GM23338 (cell line): ENCODE results near the gene BEST4. TPM values are rescaled to one million over a fixed set of nuclear protein-coding genes. Genes with fewer than 3 reads are reported as not detected.

Source experiments
- ATAC-seq: fragments of 200-7000 bp; cut with Tn5 transposase; 3 replicates; pipeline ENCODE4 v1.9.1; 2020
- DNase-seq: peaks from one replicate; pipeline ENCODE4 v3.0.0-alpha.2; 2015; ENCODE audit warnings: low spot score
- H2AFZ ChIP-seq: fragments of 200-600 bp; sonication (generic); 2 replicates; pipeline ENCODE4 v1.8.0; 2016; ENCODE audit warnings: antibody characterized with exemption, mild to moderate bottlenecking, moderate library complexity
- H3F3A ChIP-seq: fragments of 200-600 bp; sonication (generic); replicated peaks from 2 replicates; pipeline ENCODE4 v1.8.0; 2017; ENCODE audit warnings: antibody characterized with exemption, mixed run types, low read depth
- H3K27ac ChIP-seq: fragments of 200-600 bp; sonication (generic); 2 replicates; pipeline ENCODE4 v1.6.1; 2016; ENCODE audit warnings: low read depth
- H3K27me3 ChIP-seq: fragments of 200-600 bp; sonication (generic); 2 replicates; pipeline ENCODE4 v1.8.0; 2016; ENCODE audit warnings: mild to moderate bottlenecking, mixed run types, moderate library complexity; ENCODE audit not compliant: insufficient read depth
- H3K36me3 ChIP-seq: fragments of 200-600 bp; sonication (generic); 2 replicates; pipeline ENCODE4 v1.8.0; 2016; ENCODE audit warnings: mild to moderate bottlenecking; ENCODE audit not compliant: insufficient read depth
- H3K4me1 ChIP-seq: fragments of 200-600 bp; sonication (generic); 2 replicates; pipeline ENCODE4 v1.8.0; 2016; ENCODE audit warnings: mild to moderate bottlenecking, moderate library complexity; ENCODE audit not compliant: insufficient read depth
- H3K4me2 ChIP-seq: fragments of 200-600 bp; sonication (generic); 2 replicates; pipeline ENCODE4 v1.7.1; 2017; ENCODE audit warnings: mixed run types
- H3K4me3 ChIP-seq: fragments of 200-600 bp; sonication (generic); 2 replicates; pipeline ENCODE4 v1.6.1; 2016; ENCODE audit warnings: mixed run types
- H3K79me2 ChIP-seq: fragments of 200-600 bp; sonication (generic); replicated peaks from 2 replicates; pipeline ENCODE4 v1.8.0; 2017; ENCODE audit warnings: mild to moderate bottlenecking; ENCODE audit not compliant: insufficient read depth
- H3K9me2 ChIP-seq: fragments of 200-600 bp; sonication (generic); 2 replicates; pipeline ENCODE4 v1.8.0; 2017; ENCODE audit not compliant: insufficient read depth
- H4K20me1 ChIP-seq: fragments of 200-600 bp; sonication (generic); replicated peaks from 2 replicates; pipeline ENCODE4 v1.8.0; 2017; ENCODE audit warnings: mild to moderate bottlenecking; ENCODE audit not compliant: insufficient read depth
- H3K27ac Mint-ChIP-seq: 2 replicates; pipeline ENCODE4 v1.8.0; 2020; ENCODE audit warnings: inconsistent platforms, mild to moderate bottlenecking, moderate library complexity, mixed read lengths
- H3K27me3 Mint-ChIP-seq: 3 replicates; pipeline ENCODE4 v1.8.0; 2022; ENCODE audit warnings: low read depth, mild to moderate bottlenecking, moderate library complexity, mixed read lengths, inconsistent platforms; ENCODE audit not compliant: insufficient read depth, poor library complexity
- H3K36me3 Mint-ChIP-seq: 3 replicates; pipeline ENCODE4 v1.8.0; 2021; ENCODE audit warnings: low read depth, mild to moderate bottlenecking, inconsistent platforms, moderate library complexity, mixed read lengths
- H3K4me1 Mint-ChIP-seq: 3 replicates; pipeline ENCODE4 v1.8.0; 2020; ENCODE audit warnings: mild to moderate bottlenecking, inconsistent platforms, mixed read lengths
- H3K4me3 Mint-ChIP-seq: 3 replicates; pipeline ENCODE4 v1.8.0; 2021; ENCODE audit warnings: moderate library complexity, mild to moderate bottlenecking, inconsistent platforms, mixed read lengths
- H3K9me3 Mint-ChIP-seq: 3 replicates; pipeline ENCODE4 v1.8.0; 2020; ENCODE audit warnings: moderate library complexity, mild to moderate bottlenecking, inconsistent platforms, mixed read lengths
- CREB1 ChIP-seq: fragments of 250-450 bp; sonication (Bioruptor Pico); IDR thresholded peaks from 2 replicates; pipeline ENCODE4 v1.5.0; 2020; ENCODE audit warnings: low read depth, mild to moderate bottlenecking, moderate library complexity
- CTCF ChIP-seq, 2 experiments: fragments of 200-600 bp in 1 of 2; sonication (generic) in 1 of 2; conservative IDR thresholded peaks; 2 replicates each; pipeline versions ENCODE4 v1.5.1 to v1.6.1; 2016 to 2017; ENCODE audit warnings: antibody characterized with exemption in 2 of 2, low read depth in 2 of 2, mild to moderate bottlenecking in 2 of 2, moderate library complexity in 1 of 2
- ETS1 ChIP-seq: IDR thresholded peaks from 2 replicates; pipeline ENCODE4 v1.6.1; 2016; ENCODE audit warnings: antibody characterized with exemption
- EZH2 ChIP-seq: fragments of 200-600 bp; sonication (generic); IDR thresholded peaks from one replicate; pipeline ENCODE4 v1.8.0; 2017; ENCODE audit warnings: antibody characterized with exemption, mild to moderate bottlenecking, low read depth; ENCODE audit not compliant: unreplicated experiment
- EZH2phosphoT487 ChIP-seq: fragments of 200-600 bp; sonication (generic); IDR thresholded peaks from one replicate; pipeline ENCODE4 v1.8.1; 2018; ENCODE audit warnings: antibody characterized with exemption; ENCODE audit not compliant: unreplicated experiment
- JUNB ChIP-seq: IDR thresholded peaks from one replicate; pipeline ENCODE4 v1.6.1; 2016; ENCODE audit warnings: antibody characterized with exemption; ENCODE audit not compliant: unreplicated experiment
- NANOG ChIP-seq: IDR thresholded peaks from 2 replicates; pipeline ENCODE4 v1.6.1; 2016; ENCODE audit warnings: antibody characterized with exemption, borderline replicate concordance
- POLR2AphosphoS5 ChIP-seq: IDR thresholded peaks from 2 replicates; pipeline ENCODE4 v1.6.1; 2016; ENCODE audit warnings: antibody characterized with exemption, low read depth
- REST ChIP-seq: IDR thresholded peaks from one replicate; pipeline ENCODE4 v1.6.1; 2018; ENCODE audit warnings: antibody characterized with exemption; ENCODE audit not compliant: unreplicated experiment
- STAT1 ChIP-seq: IDR thresholded peaks from one replicate; pipeline ENCODE4 v1.6.1; 2016; ENCODE audit warnings: antibody characterized with exemption; ENCODE audit not compliant: unreplicated experiment
- ZNF114 ChIP-seq: fragments of 250-450 bp; sonication (Bioruptor Pico); IDR thresholded peaks from 2 replicates; pipeline ENCODE4 v1.5.0; 2020; ENCODE audit warnings: mild to moderate bottlenecking, moderate library complexity
- ZNF331 ChIP-seq: fragments of 250-450 bp; sonication (Bioruptor Pico); IDR thresholded peaks from 2 replicates; pipeline ENCODE4 v1.5.0; 2020; ENCODE audit warnings: low read depth, mild to moderate bottlenecking, moderate library complexity
- ZNF462 ChIP-seq: fragments of 250-450 bp; sonication (Bioruptor Pico); IDR thresholded peaks from 2 replicates; pipeline ENCODE4 v1.5.0; 2020; ENCODE audit warnings: mild to moderate bottlenecking, moderate library complexity
- polyA plus RNA-seq: library from polyadenylated mRNA; unstranded; fragments of >200 nt; fragmentation: Nextera tagmentation; extraction: Ambion mirVana; gene quantifications from 2 replicates; pipeline ENCODE4 v1.2.1, GENCODE V29; 2016
- total RNA-seq: library from RNA; depleted of rRNA; stranded (reverse); fragments of >200 nt; shearing (Covaris generic); gene quantifications from 2 replicates; pipeline ENCODE4 v1.2.3, GENCODE V29; 2014

Gene BEST4
- total and polyA plus RNA-seq, 2 experiments from 2014 or later, result 0.63 to 1.6 TPM

- ATAC-seq (no peak), DNase-seq (no peak)
- Mint-ChIP-seq H3K27me3 (peaks cover 4% of the 10 kb centered on the region), H3K36me3 (peaks cover 93% of the 10 kb centered on the region), H3K4me1 (no peaks in the 10 kb centered on the region), H3K4me3 (no peak overlapping the region), H3K9me3 (no peaks in the 10 kb centered on the region), H3K27ac (no peak overlapping the region)
- Histone ChIP-seq H2AFZ (no peak overlapping the region), H3K4me2 (no peak overlapping the region), H3F3A (peaks cover 10% of the 10 kb centered on the region), H3K9me2 (no peaks in the 10 kb centered on the region), H3K4me3 (no peak overlapping the region), H3K36me3 (peaks cover 69% of the 10 kb centered on the region), H4K20me1 (peaks cover 7% of the 10 kb centered on the region; the same call in 1 of the 2 replicates), H3K79me2 (no peaks in the 10 kb centered on the region), H3K27me3 (no peaks in the 10 kb centered on the region), H3K4me1 (no peaks in the 10 kb centered on the region), H3K27ac (no peak overlapping the region)
- TF ChIP-seq CTCF (conservative IDR thresholded peaks at IDR 0.05; ENCODE audit: low read depth in 2 of 2) (no peak), ZNF114 (CRISPR knock-in tag) (no peak), ETS1 (no peak), NANOG (no peak), STAT1 (no peak), POLR2AphosphoS5 (no peak), ZNF331 (CRISPR knock-in tag) (no peak), EZH2 (no peak), CREB1 (CRISPR knock-in tag) (no peak), ZNF462 (CRISPR knock-in tag) (no peak), JUNB (no peak), REST (no peak), EZH2phosphoT487 (no peak)
Observed at GRCh38 chr1:44757420-44757819, 30.6 kb downstream of the BEST4 start.
